HG03558 (cell line): ENCODE data around the gene NOS2.
"Not testable (repeated sequence)": the region's sequence is repeated elsewhere in the genome, so short reads cannot be mapped to it uniquely, and the experiment has no call there.

Experiments
- ATAC-seq: cut with Tn5 transposase; IDR thresholded peaks from one replicate; pipeline ENCODE4 v1.9.1; 2021; ENCODE audit warnings: moderate number of reproducible peaks; ENCODE audit not compliant: unreplicated experiment; ENCODE audit errors: extremely low read depth

Gene NOS2

GRCh38 chr17:27800522-27800921 lies at the start of gene NOS2:
Gene NOS2, minus strand, starts transcription at chr17:27800529. Its CDS starts 1,720 bp downstream, at chr17:27798809.
- ATAC-seq: no peak

GRCh38 chr17:27849474-27850185 lies 49.3 kb upstream of the NOS2 start:
- ATAC-seq: no peak

GRCh38 chr17:27848931-27849330 lies 48.6 kb upstream of the NOS2 start:
- no peak for ATAC-seq

- ATAC-seq: not testable (repeated sequence)
Observed at GRCh38 chr17:27846808-27847307, 46.5 kb upstream of the NOS2 start.

GRCh38 chr17:27846042-27846655 lies 45.8 kb upstream of the NOS2 start:
- no peak for ATAC-seq

- ATAC-seq: no peak
Observed at GRCh38 chr17:27845264-27846041, 45.1 kb upstream of the NOS2 start.

GRCh38 chr17:27840688-27841087 lies 40.4 kb upstream of the NOS2 start:
- ATAC-seq: no peak

- ATAC-seq: not testable (repeated sequence)
Observed at GRCh38 chr17:27840406-27840678, 40.0 kb upstream of the NOS2 start.

GRCh38 chr17:27839571-27840405 lies 39.5 kb upstream of the NOS2 start:
- not testable (repeated sequence) for ATAC-seq

GRCh38 chr17:27838607-27839006 lies 38.3 kb upstream of the NOS2 start:
- ATAC-seq: not testable (repeated sequence)

- ATAC-seq: not testable (repeated sequence)
Observed at GRCh38 chr17:27837769-27838168, 37.4 kb upstream of the NOS2 start.

GRCh38 chr17:27836651-27837050 lies 36.3 kb upstream of the NOS2 start:
- no peak for ATAC-seq

- ATAC-seq: no peak
Observed at GRCh38 chr17:27834571-27834970, 34.2 kb upstream of the NOS2 start.

- no peak for ATAC-seq
Observed at GRCh38 chr17:27832831-27833230, 32.5 kb upstream of the NOS2 start.

- not testable (repeated sequence) for ATAC-seq
Observed at GRCh38 chr17:27829888-27830287, 29.6 kb upstream of the NOS2 start.

GRCh38 chr17:27829143-27829711 lies 28.9 kb upstream of the NOS2 start:
- not testable (repeated sequence) for ATAC-seq

GRCh38 chr17:27825459-27825858 lies 25.1 kb upstream of the NOS2 start:
- ATAC-seq: no peak

- ATAC-seq: no peak
Observed at GRCh38 chr17:27824745-27825144, 24.4 kb upstream of the NOS2 start.

GRCh38 chr17:27824176-27824715 lies 23.9 kb upstream of the NOS2 start:
- no peak for ATAC-seq

GRCh38 chr17:27822108-27822507 lies 21.8 kb upstream of the NOS2 start:
- ATAC-seq: not testable (repeated sequence)
